Common myeloid progenitor, CD34-positive (primary cell): Measurements from ENCODE around the gene NBPF12.
"Not testable (repeated sequence)": the region's sequence is repeated elsewhere in the genome, so short reads cannot be mapped to it uniquely, and the experiment has no call there.

ENCODE experiments used
- CTCF ChIA-PET: fragments of 350-600 bp; sonication (Branson Sonifier 250); formaldehyde crosslinking; loops from one replicate; lab custom pipeline; 2021; ENCODE audit warnings: antibody characterized with exemption; lab: Charles Lee
- POLR2A ChIA-PET: fragments of 350-600 bp; sonication (Branson Sonifier 250); formaldehyde crosslinking; loops from one replicate; lab custom pipeline; 2021; ENCODE audit warnings: antibody characterized with exemption; lab: Charles Lee
- DNase-seq, 3 donors: peaks; one replicate each; pipeline versions ENCODE4 v3.0.0 to v3.0.0-alpha.2; 2013
- H3K27ac ChIP-seq, 2 experiments: 1 replicate in 1 of 2; 2 replicates in 1 of 2; pipeline ENCODE4 v1.7.0; 2013; ENCODE audit warnings: inconsistent platforms in 2 of 2, low read length in 2 of 2, mild to moderate bottlenecking in 2 of 2, low read depth in 1 of 2, moderate library complexity in 1 of 2; ENCODE audit not compliant: severe bottlenecking in 2 of 2, insufficient read depth in 1 of 2, poor library complexity in 1 of 2
- H3K27me3 ChIP-seq, 5 experiments: replicated peaks in 2 of 5; 1 replicate in 3 of 5; 2 replicates in 2 of 5; pipeline versions ENCODE4 v1.6.1 to v1.7.0; 2013; ENCODE audit warnings: low read length in 4 of 5, mild to moderate bottlenecking in 2 of 5, moderate library complexity in 2 of 5, inconsistent platforms in 1 of 5; ENCODE audit not compliant: insufficient read depth in 5 of 5, control insufficient read depth in 4 of 5
- H3K36me3 ChIP-seq, 4 experiments: 1 replicate in 2 of 4; 2 replicates in 2 of 4; pipeline versions ENCODE4 v1.6.1 to v1.7.0; 2013; ENCODE audit warnings: low read length in 3 of 4, control low read depth in 1 of 4, mild to moderate bottlenecking in 1 of 4; ENCODE audit not compliant: control insufficient read depth in 4 of 4, insufficient read depth in 4 of 4
- H3K4me1 ChIP-seq, 4 experiments: 1 replicate in 3 of 4; 2 replicates in 1 of 4; pipeline versions ENCODE4 v1.6.1 to v1.7.1; 2013; ENCODE audit warnings: low read length in 3 of 4, mild to moderate bottlenecking in 3 of 4, control low read depth in 1 of 4, inconsistent platforms in 1 of 4, moderate library complexity in 1 of 4; ENCODE audit not compliant: control insufficient read depth in 4 of 4, insufficient read depth in 4 of 4; ENCODE audit errors: control extremely low read depth in 1 of 4
- H3K4me3 ChIP-seq, 7 experiments: 1 replicate in 4 of 7; 2 replicates in 3 of 7; pipeline versions ENCODE4 v1.5.1 to v1.7.0; 2013; ENCODE audit warnings: mild to moderate bottlenecking in 7 of 7, low read length in 6 of 7, moderate library complexity in 6 of 7, inconsistent platforms in 2 of 7, low read depth in 2 of 7, control low read depth in 1 of 7; ENCODE audit not compliant: insufficient read depth in 4 of 7, control insufficient read depth in 1 of 7; ENCODE audit errors: extremely low read depth in 1 of 7
- H3K9me3 ChIP-seq, 5 experiments: 1 replicate in 4 of 5; 2 replicates in 1 of 5; pipeline versions ENCODE4 v1.6.1 to v1.7.1; 2013; ENCODE audit warnings: low read length in 4 of 5, mild to moderate bottlenecking in 2 of 5, inconsistent platforms in 1 of 5, low read depth in 1 of 5, moderate library complexity in 1 of 5; ENCODE audit not compliant: control insufficient read depth in 4 of 5, insufficient read depth in 2 of 5; ENCODE audit errors: control extremely low read depth in 1 of 5
- WGBS: methylation state at CpG from one replicate; pipeline ENCODE4 v1.1.5; 2013; ENCODE audit not compliant: insufficient coverage; 5-methylcytosine and 5-hydroxymethylcytosine counted together

NBPF12 gene

GRCh38 chr1:146986450-146986849, 48.3 kb downstream of the NBPF12 start:
- POLR2A ChIA-PET, H3K27ac ChIP-seq, CTCF ChIA-PET, H3K36me3 ChIP-seq, H3K4me3 ChIP-seq, DNase-seq, H3K27me3 ChIP-seq, H3K9me3 ChIP-seq, H3K4me1 ChIP-seq: not testable (repeated sequence)
- whole genome bisulfite sequencing = no CpG with 5 or more reads among the region's 4 CpGs

GRCh38 chr1:146987502-146987901, 49.4 kb downstream of the NBPF12 start:
- DNase-seq, H3K9me3 ChIP-seq, H3K27ac ChIP-seq, CTCF ChIA-PET, H3K27me3 ChIP-seq, POLR2A ChIA-PET, H3K36me3 ChIP-seq, H3K4me1 ChIP-seq, H3K4me3 ChIP-seq: not testable (repeated sequence)
- no CpG with 5 or more reads among the region's 2 CpGs for WGBS

- H3K4me1 ChIP-seq, H3K9me3 ChIP-seq, H3K4me3 ChIP-seq, CTCF ChIA-PET, H3K36me3 ChIP-seq, POLR2A ChIA-PET, H3K27ac ChIP-seq, H3K27me3 ChIP-seq, DNase-seq: not testable (repeated sequence)
- WGBS = 100% methylated on average over 1 of the region's 3 CpGs
Observed at GRCh38 chr1:146989455-146989854, 51.3 kb downstream of the NBPF12 start.

GRCh38 chr1:147008495-147008894, 70.4 kb downstream of the NBPF12 start:
- H3K4me1 ChIP-seq, H3K36me3 ChIP-seq, CTCF ChIA-PET, H3K9me3 ChIP-seq, DNase-seq, H3K27ac ChIP-seq, POLR2A ChIA-PET, H3K4me3 ChIP-seq, H3K27me3 ChIP-seq: not testable (repeated sequence)
- no CpG with 5 or more reads among the region's 1 CpG for WGBS

- DNase-seq, POLR2A ChIA-PET, H3K27me3 ChIP-seq, H3K9me3 ChIP-seq, H3K27ac ChIP-seq, H3K4me3 ChIP-seq, H3K36me3 ChIP-seq, H3K4me1 ChIP-seq: not testable (repeated sequence)
- WGBS = 100% methylated on average over 1 of the region's 4 CpGs
- CTCF ChIA-PET = interaction anchor here (1.5 kb wide), 1 partner anchor 74 kb away, joined by 3 read pairs; no protein-coding TSS in a partner anchor
Observed at GRCh38 chr1:147026975-147027374, 88.9 kb downstream of the NBPF12 start.

GRCh38 chr1:147030066-147030653, 92.0 kb downstream of the NBPF12 start:
- H3K27ac ChIP-seq = not testable (repeated sequence)

GRCh38 chr1:147039916-147040315, 101.8 kb downstream of the NBPF12 start:
- H3K4me3 ChIP-seq = no peak overlapping the region
- H3K9me3 ChIP-seq = no peaks in the 10 kb centered on the region
- POLR2A ChIA-PET = no interaction called here
- peaks cover 0 to 6% (median 0%) of the 10 kb centered on the region in 4 experiments for H3K36me3 ChIP-seq
- H3K27ac ChIP-seq = no peak overlapping the region
- CTCF ChIA-PET = no interaction called here
- no peaks in the 10 kb centered on the region for H3K27me3 ChIP-seq
- no peak for DNase-seq
- peaks cover 0 to 25% (median 8%) of the 10 kb centered on the region in 4 experiments for H3K4me1 ChIP-seq
- 100% methylated on average over 1 of the region's 3 CpGs for WGBS

More at GRCh38 chr1:147030066-147030653, 92.0 kb downstream of the NBPF12 start:
- POLR2A ChIA-PET, CTCF ChIA-PET, H3K27me3 ChIP-seq, H3K36me3 ChIP-seq, H3K9me3 ChIP-seq, DNase-seq, H3K4me1 ChIP-seq, H3K4me3 ChIP-seq: not testable (repeated sequence)
- no CpG with 5 or more reads among the region's 4 CpGs for WGBS
